ENCODE measurements around the gene ADORA1.

DNA sequence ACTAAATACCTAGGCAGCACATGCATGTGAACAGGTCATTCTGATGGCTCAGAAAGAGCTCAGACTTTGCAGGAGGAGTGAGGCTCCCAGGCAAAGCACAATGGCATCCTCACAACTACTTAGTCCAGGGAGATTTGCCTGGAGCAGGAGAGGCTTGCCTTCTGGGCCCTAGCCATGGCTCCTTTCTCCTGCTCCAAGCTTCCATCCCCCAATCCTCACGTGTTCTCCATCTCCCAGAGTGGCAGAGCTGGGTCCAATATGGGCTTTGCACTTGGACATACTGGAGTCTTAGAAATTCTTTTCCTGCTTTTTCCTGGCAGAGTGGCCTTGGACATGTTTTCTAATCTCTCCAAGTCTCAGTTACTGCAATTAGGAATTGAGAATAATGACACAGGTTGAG, 32.3 kb downstream of the ADORA1 start:
- TF ChIP-seq, protein P1, sequence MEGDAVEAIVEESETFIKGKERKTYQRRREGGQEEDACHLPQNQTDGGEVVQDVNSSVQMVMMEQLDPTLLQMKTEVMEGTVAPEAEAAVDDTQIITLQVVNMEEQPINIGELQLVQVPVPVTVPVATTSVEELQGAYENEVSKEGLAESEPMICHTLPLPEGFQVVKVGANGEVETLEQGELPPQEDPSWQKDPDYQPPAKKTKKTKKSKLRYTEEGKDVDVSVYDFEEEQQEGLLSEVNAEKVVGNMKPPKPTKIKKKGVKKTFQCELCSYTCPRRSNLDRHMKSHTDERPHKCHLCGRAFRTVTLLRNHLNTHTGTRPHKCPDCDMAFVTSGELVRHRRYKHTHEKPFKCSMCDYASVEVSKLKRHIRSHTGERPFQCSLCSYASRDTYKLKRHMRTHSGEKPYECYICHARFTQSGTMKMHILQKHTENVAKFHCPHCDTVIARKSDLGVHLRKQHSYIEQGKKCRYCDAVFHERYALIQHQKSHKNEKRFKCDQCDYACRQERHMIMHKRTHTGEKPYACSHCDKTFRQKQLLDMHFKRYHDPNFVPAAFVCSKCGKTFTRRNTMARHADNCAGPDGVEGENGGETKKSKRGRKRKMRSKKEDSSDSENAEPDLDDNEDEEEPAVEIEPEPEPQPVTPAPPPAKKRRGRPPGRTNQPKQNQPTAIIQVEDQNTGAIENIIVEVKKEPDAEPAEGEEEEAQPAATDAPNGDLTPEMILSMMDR (IDR thresholded peaks at IDR 0.05; ENCODE audit: low read length), result no peak
- TF ChIP-seq EZH2phosphoT487 (IDR thresholded peaks at IDR 0.05; ENCODE audit: low read length) (no peak), EZH2 (optimal IDR thresholded peaks at IDR 0.05; ENCODE audit: low read depth, low read length) (no peak)

All from MM.1S (cell line).